Lower leg skin (tissue), 4 donors: Measurements from ENCODE around the gene ESRP2. TPM values are rescaled to one million over a fixed set of nuclear protein-coding genes. Genes with fewer than 3 reads are reported as not detected.

Source experiments
- DNase-seq, 2 donors: peaks; one replicate each; pipeline ENCODE4 v3.0.0-alpha.2; 2019; ENCODE audit warnings: low spot score in 2 of 2
- H3K4me3 ChIP-seq: fragments of 200-600 bp; sonication (generic); 2 replicates; pipeline ENCODE4 v1.5.1; 2017; ENCODE audit warnings: mild to moderate bottlenecking, low read depth; ENCODE audit not compliant: poor library complexity, severe bottlenecking
- CTCF ChIP-seq, 3 donors: fragments of 450-650 bp; IDR thresholded peaks; one replicate each; pipeline ENCODE4 v1.5.1; 2016; ENCODE audit warnings: antibody characterized with exemption in 3 of 3, mild to moderate bottlenecking in 3 of 3, moderate library complexity in 2 of 3
- POLR2A ChIP-seq, 2 donors: fragments of 450-650 bp; IDR thresholded peaks; one replicate each; pipeline ENCODE4 v1.6.1; 2016 to 2017; ENCODE audit warnings: antibody characterized with exemption in 2 of 2, mild to moderate bottlenecking in 1 of 2, moderate library complexity in 1 of 2
- WGBS, 2 donors: methylation state at CpG; one replicate each; pipeline ENCODE4 v1.1.5; 2018; 5-methylcytosine and 5-hydroxymethylcytosine counted together
- intact Hi-C: fragments of 100-400 bp; cut with DNase I; formaldehyde crosslinking; loops from one replicate; pipeline ENCODE4 v1.15.0; 2023; ENCODE audit warnings: low total_unique reads
- total RNA-seq, 4 donors: library from RNA; depleted of rRNA; stranded (reverse); fragments of >200 nt; gene quantifications; one replicate each; pipeline ENCODE4 v1.1.0, GENCODE V29; 2016

The ESRP2 gene
- total RNA-seq, 4 donors from 2014 or later: 84.3 to 120 (median 97.2) TPM

GRCh38 chr16:68235108-68235886 lies 630 bp downstream of the ESRP2 start:
- TF ChIP-seq CTCF (IDR thresholded peaks at IDR 0.05) (no peak), POLR2A (IDR thresholded peaks at IDR 0.05) (no peak)
- WGBS, 2 donors: 44 to 46% methylated on average over 40 to 70 of the region's 73 CpGs
- peak in 1 of 2 donors; percentile 90 for DNase-seq
- H3K4me3 ChIP-seq: peak overlapping the region; percentile 37
- intact Hi-C loops: loop anchor here (10.0 kb wide), 1 partner anchor 150 kb away; the partner anchor contains the start of gene NFATC3

- intact Hi-C loops: loop anchor here (10.0 kb wide), 1 partner anchor 150 kb away; the partner anchor contains the start of gene NFATC3
- peak overlapping the region; percentile 37 for H3K4me3 ChIP-seq
- TF ChIP-seq POLR2A (IDR thresholded peaks at IDR 0.05): no peak
- no peak for TF ChIP-seq CTCF (IDR thresholded peaks at IDR 0.05)
- 38 to 41% methylated on average over 12 to 13 of the region's 13 CpGs for WGBS, 2 donors
- peak; percentile 68 to 90 for DNase-seq
Measured at GRCh38 chr16:68234188-68235107, 1.5 kb downstream of the ESRP2 start.

- DNase-seq: peak in 1 of 2 donors; percentile 86
- 54 to 63% methylated on average over 7 to 8 of the region's 8 CpGs for WGBS, 2 donors
- no peak overlapping the region for H3K4me3 ChIP-seq
- intact Hi-C loops: loop anchor here (10.0 kb wide), 1 partner anchor 149 kb away; the partner anchor contains the start of gene NFATC3
- TF ChIP-seq CTCF (IDR thresholded peaks at IDR 0.05) (no peak), POLR2A (IDR thresholded peaks at IDR 0.05) (no peak)
Measured at GRCh38 chr16:68233835-68234187, 2.1 kb downstream of the ESRP2 start.

- DNase-seq: no peak
- no peak overlapping the region for H3K4me3 ChIP-seq
- intact Hi-C loops: loop anchor here (10.0 kb wide), 1 partner anchor 148 kb away; the partner anchor contains the start of gene NFATC3
- 68 to 75% methylated on average over 5 of the region's 5 CpGs for WGBS, 2 donors
- TF ChIP-seq POLR2A (IDR thresholded peaks at IDR 0.05): no peak
- TF ChIP-seq CTCF (IDR thresholded peaks at IDR 0.05): no peak
Measured at GRCh38 chr16:68233085-68233834, 2.7 kb downstream of the ESRP2 start.

- peak in 1 of 2 donors; percentile 86 for DNase-seq
- TF ChIP-seq CTCF (IDR thresholded peaks at IDR 0.05) (no peak), POLR2A (IDR thresholded peaks at IDR 0.05) (no peak)
- intact Hi-C loops: loop anchor here (10.0 kb wide), 1 partner anchor 148 kb away; the partner anchor contains the start of gene NFATC3
- no peak overlapping the region for H3K4me3 ChIP-seq
- 63 to 72% methylated on average over 13 to 16 of the region's 16 CpGs for WGBS, 2 donors
Measured at GRCh38 chr16:68232335-68232734, 3.6 kb downstream of the ESRP2 start.
